HepG2 (cell line): Measurements from ENCODE around the gene TNFRSF21. TPM values are rescaled to one million over a fixed set of nuclear protein-coding genes. Genes with fewer than 3 reads are reported as not detected.

Source experiments
- ATAC-seq: fragments of 200-7000 bp; cut with Tn5 transposase; 3 replicates; pipeline ENCODE4 v1.9.1; 2020; ENCODE audit warnings: mild to moderate bottlenecking, moderate library complexity
- BruUV-seq: library from RNA; stranded (reverse); fragments of 400-500 nt; replicated peaks from 2 replicates; lab custom pipeline; 2021; lab: Mats Ljungman, UMichigan
- CTCF ChIA-PET: fragments of 300-600 bp; formaldehyde crosslinking; extraction: SDS; loops from one replicate; lab custom pipeline; 2021; ENCODE audit warnings: low total read pairs, inconsistent platforms, low intra/inter-chr PET ratio; lab: Yijun Ruan, JAX
- POLR2A ChIA-PET: fragments of 350-600 bp; sonication (Branson Sonifier 250); formaldehyde crosslinking; loops from one replicate; lab custom pipeline; 2020; ENCODE audit warnings: antibody characterized with exemption, inconsistent platforms; lab: Yijun Ruan, JAX
- DNase-seq: peaks from one replicate; pipeline ENCODE4 v3.0.0-alpha.2; 2015; ENCODE audit warnings: low spot score
- FAIRE-seq: peaks from 3 replicates; lab custom pipeline; 2011; peaks lifted over from hg19 to GRCh38; lab: Jason Lieb, UNC
- H2AFZ ChIP-seq: one replicate; pipeline ENCODE4 v1.6.1; 2011; ENCODE audit warnings: low read length, inconsistent platforms
- H3K27ac ChIP-seq: fragments of 300-600 bp; 3 replicates; pipeline ENCODE4 v1.8.0; 2011; ENCODE audit warnings: mixed run types, mild to moderate bottlenecking, mixed read lengths, low read length, inconsistent platforms; ENCODE audit not compliant: insufficient read depth; ENCODE audit errors: extremely low read length
- H3K27me3 ChIP-seq, 2 experiments: fragments of 200-600 bp in 1 of 2; 2 replicates in 1 of 2; 3 replicates in 1 of 2; pipeline versions ENCODE4 v1.6.0 to v1.8.0; 2011; ENCODE audit warnings: low read length in 2 of 2, mild to moderate bottlenecking in 2 of 2, moderate library complexity in 2 of 2, inconsistent platforms in 1 of 2; ENCODE audit not compliant: insufficient read depth in 2 of 2, control insufficient read depth in 1 of 2
- H3K36me3 ChIP-seq, 2 experiments: fragments of 200-600 bp in 1 of 2; replicated peaks in 1 of 2; 2 replicates in 1 of 2; 3 replicates in 1 of 2; pipeline versions ENCODE4 v1.5.1 to v1.8.0; 2011; ENCODE audit warnings: low read length in 2 of 2, inconsistent platforms in 1 of 2; ENCODE audit not compliant: insufficient read depth in 2 of 2, control insufficient read depth in 1 of 2
- H3K4me1 ChIP-seq: 2 replicates; pipeline ENCODE4 v1.5.1; 2012; ENCODE audit warnings: low read length, inconsistent platforms; ENCODE audit not compliant: insufficient read depth
- H3K4me2 ChIP-seq: 2 replicates; pipeline ENCODE4 v1.6.0; 2011; ENCODE audit warnings: low read depth, low read length, inconsistent platforms
- H3K4me3 ChIP-seq, 3 experiments: fragments of 200-600 bp in 1 of 3; sonication (generic), shearing (Covaris generic) in 1 of 3; replicated peaks in 1 of 3; 2 replicates each; pipeline ENCODE4 v1.5.1; 2011 to 2016; ENCODE audit warnings: low read length in 3 of 3, inconsistent platforms in 2 of 3, low read depth in 2 of 3, mild to moderate bottlenecking in 2 of 3, control low read depth in 1 of 3, mixed read lengths in 1 of 3; ENCODE audit not compliant: insufficient read depth in 1 of 3
- H3K79me2 ChIP-seq: one replicate; pipeline ENCODE4 v1.6.1; 2011; ENCODE audit warnings: low read length, inconsistent platforms; ENCODE audit not compliant: insufficient read depth
- H3K9ac ChIP-seq: 2 replicates; pipeline ENCODE4 v1.6.0; 2011; ENCODE audit warnings: mild to moderate bottlenecking, low read depth, low read length, inconsistent platforms; ENCODE audit not compliant: insufficient read depth
- H3K9me3 ChIP-seq: 2 replicates; pipeline ENCODE4 v1.5.1; 2012; ENCODE audit warnings: mild to moderate bottlenecking, low read length
- H4K20me1 ChIP-seq: 2 replicates; pipeline ENCODE4 v1.6.0; 2011; ENCODE audit warnings: inconsistent platforms, mild to moderate bottlenecking, low read length, moderate library complexity; ENCODE audit not compliant: insufficient read depth
- AGO2 ChIP-seq: fragments of 200-400 bp; formaldehyde crosslinking; optimal IDR thresholded peaks from 2 replicates; pipeline ENCODE3; 2017; ENCODE audit warnings: mild to moderate bottlenecking, low read depth, low read length, moderate library complexity
- DZIP1 ChIP-seq: sonication (generic); formaldehyde crosslinking; IDR thresholded peaks from 2 replicates; pipeline ENCODE4 v1.5.0; 2020; ENCODE audit warnings: mild to moderate bottlenecking, missing genetic modification reagents
- FIP1L1 ChIP-seq: fragments of 200-400 bp; formaldehyde crosslinking; IDR thresholded peaks from 2 replicates; pipeline ENCODE4 v1.6.1; 2018; ENCODE audit warnings: low read depth, mild to moderate bottlenecking, low read length, moderate library complexity, borderline replicate concordance; ENCODE audit not compliant: insufficient read depth
- RBM22 ChIP-seq: fragments of 200-400 bp; formaldehyde crosslinking; optimal IDR thresholded peaks from 2 replicates; pipeline ENCODE3; 2017; ENCODE audit warnings: mild to moderate bottlenecking, low read length, moderate library complexity
- RFX3 ChIP-seq: IDR thresholded peaks from 2 replicates; pipeline ENCODE4 v1.6.1; 2016; ENCODE audit warnings: missing biosample characterization, missing genetic modification reagents
- SETDB1 ChIP-seq: sonication (generic); formaldehyde crosslinking; IDR thresholded peaks from 2 replicates; pipeline ENCODE4 v1.5.1; 2020; ENCODE audit warnings: missing genetic modification reagents, mild to moderate bottlenecking, borderline replicate concordance
- SIX1 ChIP-seq: sonication (generic); formaldehyde crosslinking; IDR thresholded peaks from 2 replicates; pipeline ENCODE4 v1.4.0; 2020; ENCODE audit warnings: missing genetic modification reagents, borderline replicate concordance
- SP4 ChIP-seq: sonication (generic); formaldehyde crosslinking; IDR thresholded peaks from 2 replicates; pipeline ENCODE4 v1.8.1; 2023; ENCODE audit warnings: mild to moderate bottlenecking, missing genetic modification reagents
- ZFP41 ChIP-seq: sonication (generic); formaldehyde crosslinking; IDR thresholded peaks from 2 replicates; pipeline ENCODE4 v1.4.0; 2020; ENCODE audit warnings: mild to moderate bottlenecking, missing genetic modification reagents, borderline replicate concordance
- ZFYVE20 ChIP-seq: sonication (generic); formaldehyde crosslinking; IDR thresholded peaks from 2 replicates; pipeline ENCODE4 v1.8.0; 2023; ENCODE audit warnings: low read depth, mild to moderate bottlenecking, moderate library complexity, missing genetic modification reagents, borderline replicate concordance
- ZNF234 ChIP-seq: sonication (generic); formaldehyde crosslinking; conservative IDR thresholded peaks from 2 replicates; pipeline ENCODE4 v1.5.1; 2020; ENCODE audit warnings: mild to moderate bottlenecking, missing genetic modification reagents
- ZNF7 ChIP-seq: IDR thresholded peaks from 2 replicates; pipeline ENCODE4 v1.6.1; 2016; ENCODE audit warnings: missing biosample characterization, missing genetic modification reagents
- WGBS: methylation state at CpG from one replicate; pipeline ENCODE4 v1.1.6; 2017; ENCODE audit warnings: low lambda C conversion rate; 5-methylcytosine and 5-hydroxymethylcytosine counted together
- in situ Hi-C: cut with HindIII; loops from 2 replicates; pipeline ENCODE4 v1.10.0; 2017; ENCODE audit warnings: low pct_unique_long_range_greater_than_20kb; ENCODE audit not compliant: extremely low pct_ligation_motif_present
- intact Hi-C: fragments of 100-400 bp; cut with micrococcal nuclease; formaldehyde crosslinking; loops from one replicate; pipeline ENCODE4 v1.10.0; 2022; ENCODE audit not compliant: unreplicated experiment
- polyA plus RNA-seq, 8 experiments: library from polyadenylated mRNA; depleted of rRNA in 3 of 8; stranded (reverse) in 7 of 8; unstranded in 1 of 8; fragments of >200 nt; fragmentation: Illumina TruSeq in 4 of 8; extraction: Trizol in 4 of 8; gene quantifications; 2 replicates each; pipeline versions ENCODE4 v1.2.1 to v1.2.3, GENCODE V29; 2011 to 2016; ENCODE audit warnings: low read depth in 4 of 8, missing spikeins in 1 of 8, mixed read lengths in 1 of 8; ENCODE audit not compliant: insufficient read depth in 1 of 8
- total RNA-seq, 5 experiments: library from RNA; depleted of rRNA; stranded (reverse); fragments of >200 nt; fragmentation: Illumina TruSeq; extraction: Trizol; gene quantifications; 2 replicates each; pipeline ENCODE4 v1.2.3, GENCODE V29; 2016; ENCODE audit warnings: low read depth in 1 of 5
- TF ChIP-seq, protein P1 (sequence below): sonication (generic); formaldehyde crosslinking; IDR thresholded peaks from 2 replicates; pipeline ENCODE4 v1.9.0; 2022; ENCODE audit warnings: missing genetic modification reagents, mild to moderate bottlenecking, borderline replicate concordance

TNFRSF21 gene
- total and polyA plus RNA-seq, 2 of the 13 experiments (the other 11 are each of a cell fraction or from before 2014, with no cell fraction given): 24.8 to 46.3 TPM

DNA sequence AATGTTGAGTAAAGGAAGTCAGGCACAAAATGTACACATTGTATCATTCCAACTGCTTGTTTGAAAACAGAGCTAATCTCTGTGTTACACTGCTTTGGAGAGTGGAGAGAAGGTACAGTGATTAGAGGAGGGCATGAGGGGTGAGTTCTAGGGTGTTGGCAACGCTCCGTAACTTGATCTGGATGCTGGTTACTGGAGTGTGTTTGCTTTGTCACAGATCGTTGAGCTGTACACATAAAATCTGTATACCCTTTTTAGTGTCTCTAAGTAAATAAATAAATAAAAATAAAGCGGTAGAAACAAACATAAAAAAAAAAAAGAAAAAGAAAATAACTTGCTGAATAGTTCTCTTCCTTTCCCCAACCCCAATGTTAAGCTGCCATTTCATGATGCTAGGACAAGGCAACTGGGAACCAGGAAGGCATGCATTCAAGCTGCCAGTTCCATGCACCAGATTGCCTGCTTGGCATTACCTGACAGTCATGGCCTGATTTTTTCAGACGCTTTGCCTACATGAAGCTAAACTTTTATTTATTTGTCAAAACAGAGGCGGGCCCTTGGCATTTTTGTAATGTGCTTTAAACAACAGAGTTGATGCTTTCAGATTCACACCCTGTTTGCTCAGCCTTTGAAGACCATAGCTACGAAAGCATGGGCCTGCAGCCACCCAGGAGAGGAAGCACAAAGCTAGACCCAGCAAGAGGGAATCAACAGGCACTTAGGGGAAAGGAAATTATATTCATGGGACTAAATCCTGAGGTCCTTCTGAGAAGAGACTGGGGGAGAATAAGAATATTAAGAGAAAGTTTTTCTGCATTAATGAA lies 21.2 kb downstream of the TNFRSF21 start:
- no peak overlapping the region for H3K4me3 ChIP-seq
- 90% methylated on average over 7 of the region's 7 CpGs for WGBS
- ChIA-PET POLR2A (interaction anchor here (0.5 to 1.3 kb wide), 3 partner anchors 13 to 213 kb away, joined by 3 to 5 read pairs (median 4); partner anchors contain the start of gene TNFRSF21), CTCF (no interaction called here)
- in situ Hi-C loops (no loop called here), intact Hi-C loops (no loop called here)
- H3K79me2 ChIP-seq: peaks cover 94% of the 10 kb centered on the region
- H3K36me3 ChIP-seq: peaks cover 28 to 53% of the 10 kb centered on the region in 2 experiments
- TF ChIP-seq RBM22 (peak; percentile 51), SIX1 (peak; percentile 38; the same call in 1 of the 2 replicates), FIP1L1 (no peak)
- ATAC-seq: no peak
- DNase-seq: no peak
- H2AFZ ChIP-seq: no peak overlapping the region
- H3K9ac ChIP-seq: no peak overlapping the region
- H3K9me3 ChIP-seq: no peaks in the 10 kb centered on the region
- BruUV-seq: no TSS peak
- no peak overlapping the region for H3K27ac ChIP-seq
- peaks cover 21% of the 10 kb centered on the region for H3K4me1 ChIP-seq
- no peak for FAIRE-seq
- no peaks in the 10 kb centered on the region for H3K27me3 ChIP-seq
- H3K4me2 ChIP-seq: no peak overlapping the region
- H4K20me1 ChIP-seq: peaks cover 40% of the 10 kb centered on the region

GRCh38 chr6:47286301-47286700 lies 23.4 kb downstream of the TNFRSF21 start:
- H3K79me2 ChIP-seq: peaks cover 77% of the 10 kb centered on the region
- WGBS: 98% methylated on average over 7 of the region's 7 CpGs
- intact Hi-C loops: no loop called here
- POLR2A ChIA-PET: no interaction called here
- peaks cover 34 to 59% of the 10 kb centered on the region in 2 experiments for H3K36me3 ChIP-seq
- no peaks in the 10 kb centered on the region for H3K9me3 ChIP-seq
- H3K4me2 ChIP-seq: no peak overlapping the region
- CTCF ChIA-PET: no interaction called here
- 0 out of 2 replicates have a peak, but pooled peaks cover 12% of the 10 kb centered on the region for H3K4me1 ChIP-seq
- no peak overlapping the region for H3K9ac ChIP-seq
- no peak overlapping the region for H3K4me3 ChIP-seq
- FAIRE-seq (no peak), ATAC-seq (no peak), DNase-seq (no peak)
- no TSS peak for BruUV-seq
- in situ Hi-C loops: no loop called here
- no peak overlapping the region for H3K27ac ChIP-seq
- no peak overlapping the region for H2AFZ ChIP-seq
- H4K20me1 ChIP-seq: peaks cover 19% of the 10 kb centered on the region; the same call in 1 of the 2 replicates
- H3K27me3 ChIP-seq: no peaks in the 10 kb centered on the region
- TF ChIP-seq ZFYVE20 (CRISPR knock-in tag) (no peak), RFX3 (CRISPR knock-in tag) (no peak), DZIP1 (CRISPR knock-in tag) (no peak), AGO2 (peak; percentile 53), ZNF234 (CRISPR knock-in tag) (no peak), ZFP41 (CRISPR knock-in tag) (no peak), RBM22 (peak; percentile 92), SP4 (CRISPR knock-in tag) (no peak), ZNF7 (CRISPR knock-in tag) (no peak), SETDB1 (no peak)
- TF ChIP-seq, protein P1, sequence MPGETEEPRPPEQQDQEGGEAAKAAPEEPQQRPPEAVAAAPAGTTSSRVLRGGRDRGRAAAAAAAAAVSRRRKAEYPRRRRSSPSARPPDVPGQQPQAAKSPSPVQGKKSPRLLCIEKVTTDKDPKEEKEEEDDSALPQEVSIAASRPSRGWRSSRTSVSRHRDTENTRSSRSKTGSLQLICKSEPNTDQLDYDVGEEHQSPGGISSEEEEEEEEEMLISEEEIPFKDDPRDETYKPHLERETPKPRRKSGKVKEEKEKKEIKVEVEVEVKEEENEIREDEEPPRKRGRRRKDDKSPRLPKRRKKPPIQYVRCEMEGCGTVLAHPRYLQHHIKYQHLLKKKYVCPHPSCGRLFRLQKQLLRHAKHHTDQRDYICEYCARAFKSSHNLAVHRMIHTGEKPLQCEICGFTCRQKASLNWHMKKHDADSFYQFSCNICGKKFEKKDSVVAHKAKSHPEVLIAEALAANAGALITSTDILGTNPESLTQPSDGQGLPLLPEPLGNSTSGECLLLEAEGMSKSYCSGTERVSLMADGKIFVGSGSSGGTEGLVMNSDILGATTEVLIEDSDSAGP (CRISPR knock-in tag): 0 out of 2 replicates have a peak, but pooled peaks have one; percentile 18
